Suppressor macrophage (primary cell): Measurements from ENCODE around the gene CADM1.

Source experiments
- DNase-seq, 4 experiments: peaks; one replicate each; pipeline ENCODE4 v3.0.0-alpha.2; 2020 to 2022

The CADM1 gene

DNA sequence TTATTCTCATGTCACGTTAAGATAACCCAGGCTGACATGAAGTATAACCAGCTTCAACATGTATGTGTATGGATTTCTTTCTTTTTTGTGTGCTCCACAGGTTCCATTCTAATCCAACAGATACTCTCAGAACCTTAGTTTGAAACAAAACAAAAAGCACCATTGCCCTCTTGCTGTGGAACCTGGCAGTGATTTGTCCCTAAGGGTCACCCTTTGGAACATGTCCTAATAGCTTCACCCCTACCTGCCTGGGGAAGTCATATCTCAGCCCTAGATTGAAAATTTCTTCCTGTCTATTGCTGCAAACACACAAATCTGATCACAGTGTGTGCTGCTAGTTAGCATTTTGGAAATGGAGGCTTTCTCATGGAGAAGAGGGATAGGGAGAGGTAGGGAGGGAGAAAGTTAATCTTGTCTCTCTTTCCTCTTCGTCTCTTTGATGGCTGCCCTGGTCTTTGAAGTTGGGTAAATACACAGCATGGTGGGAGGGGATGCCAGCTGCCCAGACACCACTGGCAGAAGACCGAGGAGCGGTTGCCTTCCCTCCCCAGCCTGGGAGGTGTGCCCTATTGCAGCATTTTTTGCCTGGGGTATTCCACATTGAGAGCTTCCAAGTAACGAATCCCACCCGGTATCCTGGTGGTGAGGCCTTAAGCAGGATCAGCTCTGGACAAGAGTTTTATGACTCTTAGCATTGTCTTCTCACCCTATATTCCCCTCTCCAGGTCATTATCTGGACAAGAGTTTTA lies 11.6 kb upstream of the CADM1 start:
- DNase-seq = no peak

DNA sequence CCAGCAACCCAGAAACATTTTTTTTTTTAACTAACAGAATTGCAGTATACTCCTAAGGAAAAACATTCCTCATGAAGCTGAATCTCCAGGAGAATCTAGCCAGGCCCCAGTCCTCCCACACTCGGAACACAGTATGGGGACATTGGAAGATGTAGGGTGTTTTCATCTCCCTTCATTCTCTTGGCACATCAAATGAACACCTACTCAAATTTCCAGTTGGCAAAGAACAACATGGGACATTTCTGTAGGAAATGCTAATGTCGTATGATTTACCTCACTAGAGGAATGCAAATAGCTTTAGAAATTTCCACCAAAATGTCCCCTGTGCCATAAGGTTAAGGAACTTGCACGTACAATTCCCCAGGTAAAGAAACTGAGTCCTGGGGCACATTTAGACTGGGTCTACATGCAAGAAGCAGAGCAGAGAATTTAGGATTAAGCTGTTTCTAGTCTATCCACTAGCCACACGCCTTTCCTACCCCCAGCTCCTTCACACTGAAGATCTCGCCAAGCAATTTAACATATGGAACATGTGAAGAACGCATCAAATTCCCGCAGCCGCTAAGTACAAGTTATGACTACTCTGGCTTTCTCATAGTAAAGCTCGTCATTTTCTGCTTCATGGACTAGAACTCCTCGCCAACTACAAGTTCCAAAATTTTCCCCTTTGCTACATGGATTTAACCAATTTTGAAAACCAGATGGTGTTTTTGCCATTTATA lies 2.9 kb upstream of the CADM1 start:
- DNase-seq = no peak

- DNase-seq = no peak
Observed at GRCh38 chr11:115505175-115505574, 960 bp upstream of the CADM1 start.

GRCh38 chr11:115503886-115504275 lies 334 bp downstream of the CADM1 start:
- DNase-seq = no peak

GRCh38 chr11:115503083-115503885 lies 931 bp downstream of the CADM1 start:
- DNase-seq = peak; percentile 51 to 80 (median 72)

- no peak for DNase-seq
Observed at GRCh38 chr11:115502636-115503082, 1.6 kb downstream of the CADM1 start.

DNA sequence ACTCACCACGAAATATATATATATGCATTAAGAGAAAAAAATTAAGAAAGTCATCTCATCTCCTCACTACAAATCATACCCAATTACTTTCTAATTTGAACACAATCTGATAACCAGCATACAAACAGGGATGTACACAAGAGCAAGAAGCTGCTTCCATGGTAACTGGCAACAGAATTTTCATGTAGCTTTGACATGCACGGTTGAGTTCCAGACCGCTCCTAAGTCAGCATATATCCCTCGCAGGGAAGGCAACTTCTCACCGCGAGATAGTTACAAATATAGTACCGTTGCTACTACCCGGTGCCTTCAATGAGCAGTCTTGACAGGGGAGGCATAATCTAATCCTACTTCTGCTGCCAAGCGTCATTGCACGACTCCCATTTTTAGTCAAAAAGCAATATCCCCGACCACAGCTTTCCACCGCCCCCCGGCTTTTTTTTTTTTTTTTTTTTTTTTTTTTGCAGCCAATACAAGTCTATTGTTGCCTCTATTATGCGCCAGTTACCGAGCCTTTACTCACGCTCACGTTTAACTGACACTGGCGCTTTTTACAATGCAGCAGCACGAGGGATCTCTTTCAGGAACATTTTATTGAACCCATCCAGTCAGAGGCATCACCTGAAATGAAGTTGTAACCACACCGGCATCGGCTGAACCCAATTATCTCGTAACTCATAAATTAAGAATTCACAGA lies 2.2 kb downstream of the CADM1 start:
- peak in 3 of 4 experiments; percentile 3 to 11 (median 10) for DNase-seq

- no peak for DNase-seq
Observed at GRCh38 chr11:115501502-115501892, 2.7 kb downstream of the CADM1 start.

DNA sequence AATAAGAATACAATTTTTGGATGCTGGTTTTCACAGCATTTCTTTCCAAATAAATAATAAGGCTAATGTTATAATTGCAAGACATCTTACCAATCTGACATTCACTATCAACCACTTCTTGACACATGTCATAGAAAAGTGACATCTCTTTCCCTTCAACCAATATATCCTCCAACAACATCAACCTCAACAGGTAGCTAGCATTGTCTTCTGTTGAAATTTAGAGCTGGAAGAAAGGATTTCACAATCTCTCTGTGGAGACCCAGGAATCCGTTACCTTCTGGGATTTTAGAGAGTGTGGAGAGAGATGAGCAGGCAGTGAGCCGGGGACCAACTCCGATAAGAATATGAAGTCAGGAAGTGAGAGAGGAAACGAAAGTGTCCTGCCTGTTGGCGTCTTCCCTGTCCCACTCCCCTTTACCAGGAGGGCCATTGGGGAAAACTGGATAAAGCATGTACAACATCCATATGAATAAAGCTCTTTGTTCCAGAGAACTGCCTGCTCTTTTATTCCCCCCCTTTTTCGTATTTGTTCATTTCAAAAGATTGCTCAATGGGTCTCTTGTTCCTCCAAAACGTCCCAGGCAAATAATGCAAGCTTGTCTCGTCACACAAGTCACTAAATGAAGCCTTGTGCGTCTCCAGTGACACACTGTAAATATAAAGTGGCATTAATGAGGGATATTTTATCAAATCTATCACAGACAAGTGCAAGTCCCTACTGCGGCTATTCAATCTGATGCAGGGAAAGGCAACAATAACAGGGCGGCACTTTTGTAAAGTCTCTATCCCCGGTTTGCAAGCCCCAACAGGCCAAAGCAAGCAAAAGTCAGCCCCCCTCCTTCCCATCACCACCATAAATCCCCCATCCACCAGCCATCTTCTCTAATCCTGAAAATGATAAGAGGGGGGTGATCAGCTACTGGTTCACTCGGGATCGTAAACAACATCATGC lies 3.4 kb downstream of the CADM1 start:
- DNase-seq = peak in 3 of 4 experiments; percentile 24 to 47 (median 44)

- no peak for DNase-seq
Observed at GRCh38 chr11:115499891-115500290, 4.3 kb downstream of the CADM1 start.

DNA sequence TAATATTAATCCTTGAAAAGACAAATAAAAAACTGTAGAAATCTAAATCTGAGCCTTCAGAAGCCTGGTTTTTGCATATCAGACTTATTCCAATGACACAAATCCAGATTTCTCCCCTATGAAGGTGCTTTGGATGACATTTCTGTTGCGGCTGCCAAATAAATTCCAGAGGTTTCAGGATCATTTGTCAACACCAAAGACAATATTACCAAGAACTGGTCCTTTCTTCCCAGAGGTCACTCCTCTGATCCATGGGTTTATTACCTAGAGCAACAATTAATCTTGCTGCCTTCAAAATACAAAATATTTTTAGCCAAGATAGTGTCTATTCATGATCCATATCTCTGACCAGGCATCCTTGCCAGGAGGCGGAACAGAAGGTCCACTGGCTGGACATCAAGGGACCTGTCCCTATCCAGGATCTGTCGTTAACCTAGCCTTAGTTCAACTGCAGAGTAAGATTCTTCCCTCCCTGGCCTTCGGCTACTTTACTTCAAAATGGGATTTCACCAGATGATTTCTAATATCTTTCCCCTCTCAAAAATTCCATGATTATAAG lies 4.9 kb downstream of the CADM1 start:
- no peak for DNase-seq

GRCh38 chr11:115498354-115498753 lies 5.9 kb downstream of the CADM1 start:
- no peak for DNase-seq

DNA sequence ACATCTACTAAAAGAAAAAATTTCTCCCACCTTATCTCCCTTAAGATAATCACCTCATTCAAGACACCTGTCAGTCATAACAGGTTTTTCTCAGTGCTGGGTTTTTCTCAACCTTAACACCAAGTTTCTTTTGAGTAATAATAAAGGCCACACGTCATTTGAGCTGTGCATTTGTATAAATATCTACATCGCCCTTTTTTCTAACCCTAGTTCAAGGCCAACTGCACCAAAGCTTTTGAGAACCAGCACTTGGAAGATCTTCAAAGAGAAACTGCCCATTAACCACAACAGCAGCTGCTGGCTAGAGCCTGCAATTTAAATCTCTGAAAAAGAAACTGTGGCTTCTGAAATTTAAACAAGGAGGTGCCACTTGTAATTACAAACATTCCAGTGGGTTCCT lies 6.9 kb downstream of the CADM1 start:
- no peak for DNase-seq

GRCh38 chr11:115496892-115497291 lies 7.3 kb downstream of the CADM1 start:
- no peak for DNase-seq

DNA sequence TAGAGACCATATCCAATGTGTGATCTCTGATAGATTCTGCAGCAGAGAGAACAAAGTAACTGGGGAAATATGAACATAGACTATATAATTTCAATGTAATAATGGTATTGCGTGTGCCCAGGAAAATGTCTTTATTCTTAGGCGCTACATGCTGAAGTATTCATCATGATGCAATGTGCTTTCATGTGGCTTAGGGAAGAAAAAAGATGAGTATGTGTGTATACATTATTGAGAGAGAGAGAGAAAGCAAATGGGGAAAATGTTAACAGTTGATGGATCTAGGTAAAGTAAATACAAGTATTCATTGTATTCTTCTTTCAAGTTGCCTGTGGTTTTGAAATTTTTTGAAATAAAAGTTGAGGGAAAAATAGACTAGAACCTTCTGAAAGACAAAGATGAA lies 10.3 kb downstream of the CADM1 start:
- DNase-seq = no peak

DNA sequence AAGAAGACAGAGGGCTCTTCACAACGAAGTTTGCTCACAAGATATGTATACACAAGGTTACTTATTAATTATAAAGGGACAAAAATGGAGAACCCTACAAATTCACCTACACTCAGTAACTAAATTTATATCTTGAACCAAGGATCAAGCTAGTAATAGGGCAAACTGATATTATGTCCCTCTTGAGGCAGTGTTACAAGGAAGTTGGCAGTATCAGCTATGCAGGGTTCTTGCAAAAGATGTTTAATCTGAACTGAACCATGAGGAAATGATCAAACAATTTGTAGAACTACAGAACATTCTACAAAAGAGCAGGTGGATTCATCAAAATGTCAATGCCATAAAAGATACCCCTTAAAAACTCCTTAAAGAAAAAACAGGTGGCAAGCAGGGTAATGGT lies 10.7 kb downstream of the CADM1 start:
- no peak for DNase-seq

GRCh38 chr11:115489466-115489865 lies 14.7 kb downstream of the CADM1 start:
- DNase-seq = no peak

DNA sequence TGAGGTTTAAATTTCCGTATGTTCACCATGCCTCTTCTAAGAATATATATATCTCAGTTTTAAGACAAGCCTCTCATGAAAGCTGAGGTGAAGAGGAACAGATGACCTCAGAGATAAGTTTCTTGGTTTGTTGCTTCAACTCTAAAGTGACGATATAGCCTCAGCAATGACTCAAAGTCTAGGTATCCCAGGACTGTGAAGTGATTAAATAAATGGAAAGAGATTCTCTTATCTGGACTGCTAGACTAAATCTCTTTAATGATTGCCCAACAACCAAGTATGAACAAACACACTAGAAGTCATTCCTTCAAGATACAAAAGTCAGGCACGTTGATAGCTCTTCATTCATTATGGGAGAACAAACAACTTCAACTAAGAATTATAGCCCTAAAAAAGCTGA lies 15.3 kb downstream of the CADM1 start:
- no peak for DNase-seq

DNA sequence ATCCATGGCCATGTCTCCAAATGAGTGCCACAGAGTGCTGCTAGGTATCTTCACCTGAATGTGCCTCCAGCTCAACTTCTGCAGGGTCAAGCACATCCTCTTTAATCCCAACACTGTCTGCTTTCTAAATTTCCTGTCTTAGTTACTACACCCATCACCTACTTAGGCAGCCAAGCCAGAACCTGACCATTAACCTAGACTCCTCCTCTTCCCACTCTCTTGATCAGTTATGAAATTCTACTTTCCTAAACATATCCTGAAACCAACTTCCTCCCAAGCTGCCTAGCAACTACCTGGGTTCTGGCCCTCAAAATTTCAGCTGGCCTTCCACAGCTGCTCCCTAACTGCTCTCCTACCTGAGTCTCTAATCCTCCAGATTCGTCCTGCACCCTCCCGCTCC lies 22.7 kb downstream of the CADM1 start:
- DNase-seq = no peak

DNA sequence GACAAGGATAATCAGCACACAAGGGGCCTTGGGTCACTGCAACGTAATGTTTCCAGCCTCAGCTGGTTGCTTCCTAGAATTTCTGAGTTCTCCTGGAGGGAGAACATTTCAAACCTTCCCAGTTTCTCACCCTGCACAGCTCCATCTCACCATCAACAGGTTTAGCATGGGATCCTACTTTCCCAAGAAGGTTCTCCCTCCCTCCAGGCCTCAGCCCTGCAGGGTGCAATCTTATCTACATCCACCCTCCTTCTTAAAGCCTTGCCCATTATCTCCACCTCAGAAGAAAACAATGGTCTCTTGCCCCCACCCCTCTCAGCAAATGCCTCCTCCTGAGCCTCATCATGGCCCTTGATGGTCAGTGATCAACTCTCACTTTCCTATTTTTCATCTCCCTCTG lies 23.6 kb downstream of the CADM1 start:
- DNase-seq = no peak

DNA sequence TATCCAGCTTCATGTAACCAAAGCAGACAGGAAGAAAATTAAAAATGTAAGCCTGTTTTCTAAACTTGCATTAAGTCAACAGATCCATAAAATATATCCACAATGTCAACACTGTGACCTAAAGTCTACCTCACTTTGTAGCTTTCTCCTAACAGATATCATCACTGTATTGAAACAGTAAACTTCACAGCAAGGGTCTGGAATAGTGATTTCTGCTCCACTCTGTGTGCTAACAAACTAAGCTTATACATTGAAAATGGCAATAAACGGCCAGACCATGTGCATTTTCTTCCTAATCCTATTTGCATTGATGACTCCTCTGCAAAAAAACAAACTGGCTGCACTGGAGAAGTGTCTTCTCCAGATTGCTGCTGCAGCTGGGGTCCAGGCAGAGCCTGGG lies 26.8 kb downstream of the CADM1 start:
- no peak for DNase-seq
